HepG2 (cell line): Measurements from ENCODE around the gene CD3G. TPM values are rescaled to one million over a fixed set of nuclear protein-coding genes. Genes with fewer than 3 reads are reported as not detected.

ENCODE experiments used
- ETV6 ChIP-seq: sonication (generic); formaldehyde crosslinking; conservative IDR thresholded peaks from 2 replicates; pipeline ENCODE4 v1.4.0; 2020; ENCODE audit warnings: missing genetic modification reagents
- IRF2 ChIP-seq: IDR thresholded peaks from 2 replicates; pipeline ENCODE4 v1.6.1; 2018; ENCODE audit warnings: missing genetic modification reagents, missing compliant biosample characterization
- MBNL3 ChIP-seq: fragments of 250-450 bp; sonication (Bioruptor Pico); conservative IDR thresholded peaks from 2 replicates; pipeline ENCODE4 v1.8.0; 2022; ENCODE audit warnings: mild to moderate bottlenecking, inconsistent platforms
- NRL ChIP-seq: sonication (generic); formaldehyde crosslinking; IDR thresholded peaks from 2 replicates; pipeline ENCODE4 v1.5.0; 2020; ENCODE audit warnings: missing genetic modification reagents, mild to moderate bottlenecking, moderate library complexity, borderline replicate concordance
- POLR2A ChIP-seq, 2 experiments: IDR thresholded peaks; 2 replicates each; pipeline ENCODE4 v1.6.1; 2011; ENCODE audit warnings: low read depth in 2 of 2, low read length in 2 of 2, mild to moderate bottlenecking in 1 of 2, moderate library complexity in 1 of 2; ENCODE audit not compliant: insufficient read depth in 1 of 2
- RBM22 ChIP-seq: fragments of 200-400 bp; formaldehyde crosslinking; optimal IDR thresholded peaks from 2 replicates; pipeline ENCODE3; 2017; ENCODE audit warnings: mild to moderate bottlenecking, low read length, moderate library complexity
- RXRB ChIP-seq: IDR thresholded peaks from 2 replicates; pipeline ENCODE4 v1.6.1; 2016; ENCODE audit warnings: borderline replicate concordance, missing genetic modification reagents, missing compliant biosample characterization
- SP140L ChIP-seq: sonication (generic); formaldehyde crosslinking; IDR thresholded peaks from 2 replicates; pipeline ENCODE4 v1.4.0; 2020; ENCODE audit warnings: missing genetic modification reagents, borderline replicate concordance
- THAP11 ChIP-seq: IDR thresholded peaks from 2 replicates; pipeline ENCODE4 v1.6.1; 2016; ENCODE audit warnings: missing biosample characterization, missing genetic modification reagents
- U2AF1 ChIP-seq: fragments of 200-400 bp; formaldehyde crosslinking; optimal IDR thresholded peaks from 2 replicates; pipeline ENCODE3; 2017; ENCODE audit warnings: mild to moderate bottlenecking, low read depth, low read length
- ZNF101 ChIP-seq: sonication (generic); formaldehyde crosslinking; IDR thresholded peaks from 2 replicates; pipeline ENCODE4 v1.4.0; 2020; ENCODE audit warnings: mild to moderate bottlenecking, low read depth, missing genetic modification reagents, borderline replicate concordance
- ZNF12 ChIP-seq: sonication (generic); formaldehyde crosslinking; IDR thresholded peaks from 2 replicates; pipeline ENCODE4 v1.5.0; 2020; ENCODE audit warnings: missing genetic modification reagents
- ZNF256 ChIP-seq: sonication (generic); formaldehyde crosslinking; conservative IDR thresholded peaks from 2 replicates; pipeline ENCODE4 v1.4.0; 2020; ENCODE audit warnings: missing genetic modification reagents
- ZNF451 ChIP-seq: sonication (generic); formaldehyde crosslinking; IDR thresholded peaks from 2 replicates; pipeline ENCODE4 v1.5.0; 2020; ENCODE audit warnings: mild to moderate bottlenecking, missing genetic modification reagents
- ZNF772 ChIP-seq: sonication (generic); formaldehyde crosslinking; IDR thresholded peaks from 2 replicates; pipeline ENCODE4 v1.5.0; 2020; ENCODE audit warnings: mild to moderate bottlenecking, missing genetic modification reagents
- polyA plus RNA-seq, 8 experiments: library from polyadenylated mRNA; depleted of rRNA in 3 of 8; stranded (reverse) in 7 of 8; unstranded in 1 of 8; fragments of >200 nt; fragmentation: Illumina TruSeq in 4 of 8; extraction: Trizol in 4 of 8; gene quantifications; 2 replicates each; pipeline versions ENCODE4 v1.2.1 to v1.2.3, GENCODE V29; 2011 to 2016; ENCODE audit warnings: low read depth in 4 of 8, missing spikeins in 1 of 8, mixed read lengths in 1 of 8; ENCODE audit not compliant: insufficient read depth in 1 of 8
- total RNA-seq, 5 experiments: library from RNA; depleted of rRNA; stranded (reverse); fragments of >200 nt; fragmentation: Illumina TruSeq; extraction: Trizol; gene quantifications; 2 replicates each; pipeline ENCODE4 v1.2.3, GENCODE V29; 2016; ENCODE audit warnings: low read depth in 1 of 5
- TF ChIP-seq, protein P1 (sequence below): sonication (generic); formaldehyde crosslinking; IDR thresholded peaks from 2 replicates; pipeline ENCODE4 v1.5.0; 2020; ENCODE audit warnings: mild to moderate bottlenecking, missing genetic modification reagents, borderline replicate concordance
- TF ChIP-seq, protein P2 (sequence below): sonication (generic); formaldehyde crosslinking; IDR thresholded peaks from 2 replicates; pipeline ENCODE4 v1.9.0; 2022; ENCODE audit warnings: missing genetic modification reagents, mild to moderate bottlenecking, borderline replicate concordance
- TF ChIP-seq, protein P3 (sequence below): sonication (generic); formaldehyde crosslinking; IDR thresholded peaks from 2 replicates; pipeline ENCODE4 v1.4.0; 2020; ENCODE audit warnings: mild to moderate bottlenecking, missing genetic modification reagents
- TF ChIP-seq, protein P4 (sequence below): sonication (generic); formaldehyde crosslinking; IDR thresholded peaks from 2 replicates; pipeline ENCODE4 v1.8.1; 2023; ENCODE audit warnings: mild to moderate bottlenecking, missing genetic modification reagents

CD3G gene
- total and polyA plus RNA-seq, 2 of the 13 experiments (the other 11 are each of a cell fraction or from before 2014, with no cell fraction given) = not detected

DNA sequence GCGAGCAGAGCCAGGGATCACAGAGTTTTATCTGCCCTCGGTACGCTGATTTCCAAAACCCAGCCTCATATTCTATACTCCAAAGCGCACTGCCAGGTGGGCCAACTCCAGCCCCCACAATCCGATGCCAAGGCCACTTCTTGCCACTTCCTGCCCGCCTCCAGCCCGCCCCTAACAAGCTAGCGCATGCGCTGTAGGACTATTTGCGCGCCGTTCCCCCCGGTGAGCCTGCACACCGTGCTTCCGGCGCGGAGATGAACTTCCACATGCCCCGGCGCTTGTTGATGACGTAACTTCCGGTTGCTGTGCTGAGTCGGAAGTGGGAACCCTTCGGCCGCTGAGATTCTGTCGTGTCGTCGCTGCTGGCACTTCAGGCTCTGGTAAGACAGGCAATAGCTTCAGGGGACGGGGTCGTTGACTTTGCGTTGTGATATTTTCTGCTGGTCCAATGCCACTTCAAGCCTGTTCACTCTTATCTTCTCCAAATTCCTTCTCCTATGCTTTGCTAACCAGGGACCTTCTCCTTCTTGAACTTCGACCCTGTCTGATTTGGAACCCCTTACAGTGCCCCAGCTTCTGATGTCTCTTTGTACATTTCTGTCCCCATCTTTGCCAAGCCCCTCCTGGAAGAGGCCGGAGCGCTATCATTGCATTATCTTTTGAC lies 15.3 kb downstream of the CD3G start, which contains the start of gene UBE4A (continued):
- TF ChIP-seq, protein P1, sequence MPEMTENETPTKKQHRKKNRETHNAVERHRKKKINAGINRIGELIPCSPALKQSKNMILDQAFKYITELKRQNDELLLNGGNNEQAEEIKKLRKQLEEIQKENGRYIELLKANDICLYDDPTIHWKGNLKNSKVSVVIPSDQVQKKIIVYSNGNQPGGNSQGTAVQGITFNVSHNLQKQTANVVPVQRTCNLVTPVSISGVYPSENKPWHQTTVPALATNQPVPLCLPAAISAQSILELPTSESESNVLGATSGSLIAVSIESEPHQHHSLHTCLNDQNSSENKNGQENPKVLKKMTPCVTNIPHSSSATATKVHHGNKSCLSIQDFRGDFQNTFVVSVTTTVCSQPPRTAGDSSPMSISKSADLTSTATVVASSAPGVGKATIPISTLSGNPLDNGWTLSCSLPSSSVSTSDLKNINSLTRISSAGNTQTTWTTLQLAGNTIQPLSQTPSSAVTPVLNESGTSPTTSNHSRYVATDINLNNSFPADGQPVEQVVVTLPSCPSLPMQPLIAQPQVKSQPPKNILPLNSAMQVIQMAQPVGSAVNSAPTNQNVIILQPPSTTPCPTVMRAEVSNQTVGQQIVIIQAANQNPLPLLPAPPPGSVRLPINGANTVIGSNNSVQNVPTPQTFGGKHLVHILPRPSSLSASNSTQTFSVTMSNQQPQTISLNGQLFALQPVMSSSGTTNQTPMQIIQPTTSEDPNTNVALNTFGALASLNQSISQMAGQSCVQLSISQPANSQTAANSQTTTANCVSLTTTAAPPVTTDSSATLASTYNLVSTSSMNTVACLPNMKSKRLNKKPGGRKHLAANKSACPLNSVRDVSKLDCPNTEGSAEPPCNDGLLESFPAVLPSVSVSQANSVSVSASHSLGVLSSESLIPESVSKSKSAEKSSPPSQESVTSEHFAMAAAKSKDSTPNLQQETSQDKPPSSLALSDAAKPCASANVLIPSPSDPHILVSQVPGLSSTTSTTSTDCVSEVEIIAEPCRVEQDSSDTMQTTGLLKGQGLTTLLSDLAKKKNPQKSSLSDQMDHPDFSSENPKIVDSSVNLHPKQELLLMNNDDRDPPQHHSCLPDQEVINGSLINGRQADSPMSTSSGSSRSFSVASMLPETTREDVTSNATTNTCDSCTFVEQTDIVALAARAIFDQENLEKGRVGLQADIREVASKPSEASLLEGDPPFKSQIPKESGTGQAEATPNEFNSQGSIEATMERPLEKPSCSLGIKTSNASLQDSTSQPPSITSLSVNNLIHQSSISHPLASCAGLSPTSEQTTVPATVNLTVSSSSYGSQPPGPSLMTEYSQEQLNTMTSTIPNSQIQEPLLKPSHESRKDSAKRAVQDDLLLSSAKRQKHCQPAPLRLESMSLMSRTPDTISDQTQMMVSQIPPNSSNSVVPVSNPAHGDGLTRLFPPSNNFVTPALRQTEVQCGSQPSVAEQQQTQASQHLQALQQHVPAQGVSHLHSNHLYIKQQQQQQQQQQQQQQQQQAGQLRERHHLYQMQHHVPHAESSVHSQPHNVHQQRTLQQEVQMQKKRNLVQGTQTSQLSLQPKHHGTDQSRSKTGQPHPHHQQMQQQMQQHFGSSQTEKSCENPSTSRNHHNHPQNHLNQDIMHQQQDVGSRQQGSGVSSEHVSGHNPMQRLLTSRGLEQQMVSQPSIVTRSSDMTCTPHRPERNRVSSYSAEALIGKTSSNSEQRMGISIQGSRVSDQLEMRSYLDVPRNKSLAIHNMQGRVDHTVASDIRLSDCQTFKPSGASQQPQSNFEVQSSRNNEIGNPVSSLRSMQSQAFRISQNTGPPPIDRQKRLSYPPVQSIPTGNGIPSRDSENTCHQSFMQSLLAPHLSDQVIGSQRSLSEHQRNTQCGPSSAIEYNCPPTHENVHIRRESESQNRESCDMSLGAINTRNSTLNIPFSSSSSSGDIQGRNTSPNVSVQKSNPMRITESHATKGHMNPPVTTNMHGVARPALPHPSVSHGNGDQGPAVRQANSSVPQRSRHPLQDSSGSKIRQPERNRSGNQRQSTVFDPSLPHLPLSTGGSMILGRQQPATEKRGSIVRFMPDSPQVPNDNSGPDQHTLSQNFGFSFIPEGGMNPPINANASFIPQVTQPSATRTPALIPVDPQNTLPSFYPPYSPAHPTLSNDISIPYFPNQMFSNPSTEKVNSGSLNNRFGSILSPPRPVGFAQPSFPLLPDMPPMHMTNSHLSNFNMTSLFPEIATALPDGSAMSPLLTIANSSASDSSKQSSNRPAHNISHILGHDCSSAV = no peak
- no peak for TF ChIP-seq ZNF101 (CRISPR knock-in tag)
- TF ChIP-seq RBM22 = peak; percentile 42
- peak; percentile 89 for TF ChIP-seq IRF2 (CRISPR knock-in tag)
- TF ChIP-seq NRL = no peak
- TF ChIP-seq ZNF12 (CRISPR knock-in tag) = no peak; the same call in 1 of the 2 replicates
- TF ChIP-seq POLR2A (IDR thresholded peaks at IDR 0.05; ENCODE audit: insufficient read depth in 1 of 2, low read depth in 2 of 2, low read length in 2 of 2) = peak; percentile 92 to 94
- peak; percentile 96 for TF ChIP-seq THAP11
- TF ChIP-seq, protein P2, sequence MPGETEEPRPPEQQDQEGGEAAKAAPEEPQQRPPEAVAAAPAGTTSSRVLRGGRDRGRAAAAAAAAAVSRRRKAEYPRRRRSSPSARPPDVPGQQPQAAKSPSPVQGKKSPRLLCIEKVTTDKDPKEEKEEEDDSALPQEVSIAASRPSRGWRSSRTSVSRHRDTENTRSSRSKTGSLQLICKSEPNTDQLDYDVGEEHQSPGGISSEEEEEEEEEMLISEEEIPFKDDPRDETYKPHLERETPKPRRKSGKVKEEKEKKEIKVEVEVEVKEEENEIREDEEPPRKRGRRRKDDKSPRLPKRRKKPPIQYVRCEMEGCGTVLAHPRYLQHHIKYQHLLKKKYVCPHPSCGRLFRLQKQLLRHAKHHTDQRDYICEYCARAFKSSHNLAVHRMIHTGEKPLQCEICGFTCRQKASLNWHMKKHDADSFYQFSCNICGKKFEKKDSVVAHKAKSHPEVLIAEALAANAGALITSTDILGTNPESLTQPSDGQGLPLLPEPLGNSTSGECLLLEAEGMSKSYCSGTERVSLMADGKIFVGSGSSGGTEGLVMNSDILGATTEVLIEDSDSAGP (CRISPR knock-in tag) = peak; percentile 64; the same call in 1 of the 2 replicates
- no peak for TF ChIP-seq ZNF256
- TF ChIP-seq ZNF451 (CRISPR knock-in tag) = no peak
- TF ChIP-seq ZNF772 = 0 out of 2 replicates have a peak, but pooled peaks have one; percentile 29
- peak; percentile 20; the same call in 1 of the 2 replicates for TF ChIP-seq ETV6
- no peak for TF ChIP-seq SP140L
- peak; percentile 76; the same call in 1 of the 2 replicates for TF ChIP-seq RXRB (CRISPR knock-in tag)
- TF ChIP-seq, protein P3, sequence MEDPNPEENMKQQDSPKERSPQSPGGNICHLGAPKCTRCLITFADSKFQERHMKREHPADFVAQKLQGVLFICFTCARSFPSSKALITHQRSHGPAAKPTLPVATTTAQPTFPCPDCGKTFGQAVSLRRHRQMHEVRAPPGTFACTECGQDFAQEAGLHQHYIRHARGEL (CRISPR knock-in tag) = no peak
- no peak for TF ChIP-seq MBNL3 (CRISPR knock-in tag)
- TF ChIP-seq U2AF1 = no peak
- TF ChIP-seq, protein P4, sequence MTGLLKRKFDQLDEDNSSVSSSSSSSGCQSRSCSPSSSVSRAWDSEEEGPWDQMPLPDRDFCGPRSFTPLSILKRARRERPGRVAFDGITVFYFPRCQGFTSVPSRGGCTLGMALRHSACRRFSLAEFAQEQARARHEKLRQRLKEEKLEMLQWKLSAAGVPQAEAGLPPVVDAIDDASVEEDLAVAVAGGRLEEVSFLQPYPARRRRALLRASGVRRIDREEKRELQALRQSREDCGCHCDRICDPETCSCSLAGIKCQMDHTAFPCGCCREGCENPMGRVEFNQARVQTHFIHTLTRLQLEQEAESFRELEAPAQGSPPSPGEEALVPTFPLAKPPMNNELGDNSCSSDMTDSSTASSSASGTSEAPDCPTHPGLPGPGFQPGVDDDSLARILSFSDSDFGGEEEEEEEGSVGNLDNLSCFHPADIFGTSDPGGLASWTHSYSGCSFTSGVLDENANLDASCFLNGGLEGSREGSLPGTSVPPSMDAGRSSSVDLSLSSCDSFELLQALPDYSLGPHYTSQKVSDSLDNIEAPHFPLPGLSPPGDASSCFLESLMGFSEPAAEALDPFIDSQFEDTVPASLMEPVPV (CRISPR knock-in tag) = peak; percentile 90
